B cell (primary cell): ENCODE measurements around the gene BAZ2B. TPM values are rescaled to one million over a fixed set of nuclear protein-coding genes. Genes with fewer than 3 reads are reported as not detected.

ENCODE experiments used
- ATAC-seq: fragments of 200-7000 bp; cut with Tn5 transposase; one replicate; pipeline ENCODE4 v1.10.0; 2021; ENCODE audit warnings: low read depth, mild to moderate bottlenecking, moderate number of reproducible peaks, moderate library complexity
- CTCF ChIA-PET: fragments of 350-600 bp; sonication (Branson Sonifier 250); formaldehyde crosslinking; loops from one replicate; lab custom pipeline; 2021; ENCODE audit warnings: antibody characterized with exemption, inconsistent platforms; lab: Charles Lee
- POLR2A ChIA-PET: fragments of 350-600 bp; sonication (Branson Sonifier 250); formaldehyde crosslinking; loops from one replicate; lab custom pipeline; 2021; ENCODE audit warnings: antibody characterized with exemption; lab: Charles Lee
- DNase-seq: peaks from one replicate; pipeline ENCODE4 v3.0.0; 2013
- H2AFZ ChIP-seq: 2 replicates; pipeline ENCODE4 v1.6.1; 2012; ENCODE audit warnings: mild to moderate bottlenecking, low read depth, low read length; ENCODE audit not compliant: insufficient read depth, poor library complexity, severe bottlenecking
- H3K27ac ChIP-seq, 2 donors: 1 replicate in 1 of 2; 2 replicates in 1 of 2; pipeline ENCODE4 v1.5.1; 2012 to 2013; ENCODE audit warnings: low read length in 2 of 2, mild to moderate bottlenecking in 2 of 2, moderate library complexity in 1 of 2
- H3K27me3 ChIP-seq, 4 experiments: fragments of 200-600 bp in 1 of 4; sonication (generic) in 1 of 4; replicated peaks in 1 of 4; 1 replicate in 2 of 4; 2 replicates in 2 of 4; pipeline versions ENCODE4 v1.6.1 to v1.7.0; 2013 to 2016; ENCODE audit warnings: low read length in 3 of 4, mild to moderate bottlenecking in 2 of 4, mixed read lengths in 1 of 4, moderate library complexity in 1 of 4; ENCODE audit not compliant: insufficient read depth in 4 of 4, control insufficient read depth in 3 of 4; ENCODE audit errors: control extremely low read depth in 1 of 4
- H3K36me3 ChIP-seq, 2 experiments: replicated peaks in 1 of 2; 1 replicate in 1 of 2; 2 replicates in 1 of 2; pipeline versions ENCODE4 v1.6.1 to v1.7.1; 2013; ENCODE audit warnings: low read length in 1 of 2; ENCODE audit not compliant: insufficient read depth in 2 of 2, control insufficient read depth in 1 of 2; ENCODE audit errors: control extremely low read depth in 1 of 2, extremely low read depth in 1 of 2
- H3K4me1 ChIP-seq, 2 donors: fragments of 200-600 bp in 1 of 2; sonication (generic) in 1 of 2; 1 replicate in 1 of 2; 2 replicates in 1 of 2; pipeline versions ENCODE4 v1.5.1 to v1.6.1; 2013 to 2017; ENCODE audit warnings: low read length in 2 of 2; ENCODE audit not compliant: control insufficient read depth in 2 of 2, insufficient read depth in 2 of 2
- H3K4me2 ChIP-seq: replicated peaks from 2 replicates; pipeline ENCODE3; 2012; ENCODE audit warnings: mild to moderate bottlenecking, low read depth, low read length; ENCODE audit not compliant: poor library complexity, severe bottlenecking
- H3K4me3 ChIP-seq, 5 experiments: fragments of 200-600 bp in 1 of 5; sonication (generic) in 1 of 5; 1 replicate in 3 of 5; 2 replicates in 2 of 5; pipeline versions ENCODE4 v1.5.1 to v1.7.0; 2011 to 2016; ENCODE audit warnings: low read length in 4 of 5, mild to moderate bottlenecking in 4 of 5, low read depth in 2 of 5, control low read depth in 1 of 5, moderate library complexity in 1 of 5; ENCODE audit not compliant: insufficient read depth in 1 of 5; ENCODE audit errors: control extremely low read depth in 1 of 5, extremely low read depth in 1 of 5
- H3K79me2 ChIP-seq: fragments of 200-600 bp; sonication (generic); one replicate; pipeline ENCODE4 v1.6.0; 2016; ENCODE audit warnings: low read length; ENCODE audit not compliant: control insufficient read depth, insufficient read depth
- H3K9ac ChIP-seq: fragments of 200-600 bp; sonication (generic); 2 replicates; pipeline ENCODE4 v1.6.1; 2017; ENCODE audit warnings: mild to moderate bottlenecking, low read length, moderate library complexity
- H3K9me3 ChIP-seq, 3 donors: one replicate each; pipeline versions ENCODE4 v1.6.1 to v1.7.1; 2013; ENCODE audit warnings: low read length in 2 of 3; ENCODE audit not compliant: control insufficient read depth in 2 of 3, insufficient read depth in 1 of 3; ENCODE audit errors: control extremely low read depth in 1 of 3
- H4K20me1 ChIP-seq: 2 replicates; pipeline ENCODE4 v1.6.0; 2012; ENCODE audit warnings: mild to moderate bottlenecking, low read length; ENCODE audit not compliant: insufficient read depth, control insufficient read depth, poor library complexity, severe bottlenecking
- H3K27ac Mint-ChIP-seq: one replicate; pipeline ENCODE4 v1.8.0; 2021; ENCODE audit warnings: mixed read lengths
- H3K27me3 Mint-ChIP-seq: one replicate; pipeline ENCODE4 v1.8.0; 2021; ENCODE audit warnings: mixed read lengths
- H3K4me1 Mint-ChIP-seq: one replicate; pipeline ENCODE4 v1.8.0; 2021; ENCODE audit warnings: mixed read lengths
- H3K4me3 Mint-ChIP-seq: one replicate; pipeline ENCODE4 v1.8.0; 2021; ENCODE audit warnings: mixed read lengths
- H3K9me3 Mint-ChIP-seq: one replicate; pipeline ENCODE4 v1.8.0; 2022; ENCODE audit warnings: mixed read lengths; ENCODE audit not compliant: insufficient read depth
- EZH2 ChIP-seq: IDR thresholded peaks from 2 replicates; pipeline ENCODE4 v1.6.1; 2012; ENCODE audit warnings: borderline replicate concordance, low read depth, mild to moderate bottlenecking, moderate library complexity, low read length; ENCODE audit not compliant: insufficient read depth, poor library complexity, severe bottlenecking
- WGBS: methylation state at CpG from one replicate; pipeline ENCODE4 v1.1.5; 2013; ENCODE audit warnings: missing lambda C conversion rate; ENCODE audit not compliant: insufficient coverage; 5-methylcytosine and 5-hydroxymethylcytosine counted together
- intact Hi-C: fragments of 100-400 bp; cut with micrococcal nuclease; formaldehyde crosslinking; loops from one replicate; pipeline ENCODE4 v1.10.0; 2022
- polyA plus RNA-seq: library from polyadenylated mRNA; depleted of rRNA; stranded (reverse); fragments of >200 nt; gene quantifications from 2 replicates; pipeline ENCODE4 v1.2.3, GENCODE V29; 2012
- total RNA-seq, 2 donors: library from RNA; stranded (reverse); fragments of 120-200 nt in 1 of 2; gene quantifications; 1 replicate in 1 of 2; 2 replicates in 1 of 2; pipeline versions ENCODE4 v1.2.3 to v1.2.4, GENCODE V29; 2013 to 2022
- TF ChIP-seq, protein P1 (sequence below): fragments of 200-600 bp; IDR thresholded peaks from one replicate; pipeline ENCODE4 v1.8.0; 2022; ENCODE audit warnings: antibody characterized with exemption, mild to moderate bottlenecking

BAZ2B gene
- total and polyA plus RNA-seq, 2 donors (not counting 1 experiment from before 2014, with no cell fraction given) = 8.6 to 42.3 TPM

DNA sequence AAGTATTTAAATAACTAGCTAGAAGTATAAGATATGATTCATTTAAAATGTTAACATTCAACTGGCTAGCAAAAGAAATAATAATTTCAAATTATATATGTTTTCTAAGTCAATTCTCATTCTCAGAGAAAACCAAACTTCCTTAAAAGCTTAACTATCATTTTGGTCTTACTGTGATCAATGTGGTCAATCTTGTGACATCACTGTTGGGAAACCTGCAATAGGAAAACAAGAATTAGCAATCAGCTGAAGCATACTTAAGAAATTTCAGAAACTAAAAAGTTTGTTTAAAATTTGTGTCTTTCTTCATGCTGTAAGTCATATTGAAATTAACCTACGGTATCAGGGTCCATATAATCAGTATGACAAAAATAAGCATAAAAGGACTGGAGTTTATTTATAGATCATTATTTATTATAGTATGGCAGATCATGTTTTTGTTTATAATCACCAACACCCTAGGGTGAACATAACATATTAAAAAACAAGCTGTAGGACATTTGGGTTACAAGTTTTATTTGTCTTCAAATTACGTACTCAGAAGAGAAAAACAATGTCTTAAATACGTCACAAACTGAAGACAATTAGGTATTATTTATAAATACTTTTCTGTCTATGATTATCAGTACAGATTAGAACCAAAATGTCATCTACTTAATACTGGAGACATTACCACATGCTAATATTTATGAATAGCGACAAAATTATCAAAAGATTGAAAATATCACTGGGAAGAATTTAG is 60.5 kb downstream of the BAZ2B start:
- no peak for TF ChIP-seq EZH2
- TF ChIP-seq, protein P1, sequence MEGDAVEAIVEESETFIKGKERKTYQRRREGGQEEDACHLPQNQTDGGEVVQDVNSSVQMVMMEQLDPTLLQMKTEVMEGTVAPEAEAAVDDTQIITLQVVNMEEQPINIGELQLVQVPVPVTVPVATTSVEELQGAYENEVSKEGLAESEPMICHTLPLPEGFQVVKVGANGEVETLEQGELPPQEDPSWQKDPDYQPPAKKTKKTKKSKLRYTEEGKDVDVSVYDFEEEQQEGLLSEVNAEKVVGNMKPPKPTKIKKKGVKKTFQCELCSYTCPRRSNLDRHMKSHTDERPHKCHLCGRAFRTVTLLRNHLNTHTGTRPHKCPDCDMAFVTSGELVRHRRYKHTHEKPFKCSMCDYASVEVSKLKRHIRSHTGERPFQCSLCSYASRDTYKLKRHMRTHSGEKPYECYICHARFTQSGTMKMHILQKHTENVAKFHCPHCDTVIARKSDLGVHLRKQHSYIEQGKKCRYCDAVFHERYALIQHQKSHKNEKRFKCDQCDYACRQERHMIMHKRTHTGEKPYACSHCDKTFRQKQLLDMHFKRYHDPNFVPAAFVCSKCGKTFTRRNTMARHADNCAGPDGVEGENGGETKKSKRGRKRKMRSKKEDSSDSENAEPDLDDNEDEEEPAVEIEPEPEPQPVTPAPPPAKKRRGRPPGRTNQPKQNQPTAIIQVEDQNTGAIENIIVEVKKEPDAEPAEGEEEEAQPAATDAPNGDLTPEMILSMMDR = no peak
- H3K9me3 Mint-ChIP-seq = no peaks in the 10 kb centered on the region
- H3K36me3 ChIP-seq = no peaks in the 10 kb centered on the region
- no peaks in the 10 kb centered on the region for H3K27me3 Mint-ChIP-seq
- H3K4me3 Mint-ChIP-seq = no peak overlapping the region
- no peaks in the 10 kb centered on the region for H4K20me1 ChIP-seq
- ChIA-PET POLR2A (no interaction called here), CTCF (no interaction called here)
- no peaks in the 10 kb centered on the region for H3K4me1 Mint-ChIP-seq
- H3K4me2 ChIP-seq = no peak overlapping the region
- ATAC-seq = no peak
- WGBS = no CpG with 5 or more reads among the region's 4 CpGs
- no peak overlapping the region for H3K27ac ChIP-seq
- no peak overlapping the region for H3K27ac Mint-ChIP-seq
- no peak overlapping the region for H3K4me3 ChIP-seq
- H3K9ac ChIP-seq = no peak overlapping the region
- no peak for DNase-seq
- no peaks in the 10 kb centered on the region for H3K4me1 ChIP-seq
- H2AFZ ChIP-seq = no peak overlapping the region
- no peaks in the 10 kb centered on the region for H3K27me3 ChIP-seq
- intact Hi-C loops = no loop called here
- no peaks in the 10 kb centered on the region for H3K79me2 ChIP-seq
- H3K9me3 ChIP-seq = no peaks in the 10 kb centered on the region

DNA sequence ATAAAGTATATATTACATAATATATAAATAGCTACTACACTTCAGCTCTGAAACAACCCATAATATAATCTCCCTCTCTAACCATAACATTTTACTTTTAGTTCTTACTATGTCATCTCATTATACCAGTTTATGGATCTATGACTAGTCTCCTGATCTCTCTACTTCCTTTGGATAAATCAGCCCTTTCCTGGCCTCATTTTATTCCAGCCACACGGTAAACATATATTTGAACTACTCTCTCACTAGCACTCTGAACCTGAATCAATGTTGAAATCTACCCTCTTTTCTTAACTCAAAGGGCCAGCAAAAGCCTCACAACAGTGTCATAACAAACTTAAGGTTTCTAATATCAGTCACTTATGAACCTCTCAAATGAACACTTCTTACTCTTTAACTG is 62.6 kb downstream of the BAZ2B start:
- Histone ChIP-seq H3K9ac (no peak overlapping the region), H3K27ac (no peak overlapping the region), H2AFZ (no peak overlapping the region), H3K79me2 (no peaks in the 10 kb centered on the region), H4K20me1 (no peaks in the 10 kb centered on the region), H3K27me3 (no peaks in the 10 kb centered on the region), H3K4me2 (no peak overlapping the region), H3K9me3 (no peaks in the 10 kb centered on the region), H3K36me3 (no peaks in the 10 kb centered on the region), H3K4me3 (no peak overlapping the region), H3K4me1 (no peaks in the 10 kb centered on the region)
- ChIA-PET CTCF (no interaction called here), POLR2A (no interaction called here)
- 93% methylated on average over 1 of the region's 1 CpG for WGBS
- ATAC-seq = no peak
- Mint-ChIP-seq H3K4me3 (no peak overlapping the region), H3K27ac (no peak overlapping the region), H3K27me3 (no peaks in the 10 kb centered on the region), H3K9me3 (no peaks in the 10 kb centered on the region), H3K4me1 (peaks cover 3% of the 10 kb centered on the region)
- DNase-seq = no peak
- TF ChIP-seq, protein P1 = no peak
- TF ChIP-seq EZH2 = no peak
- intact Hi-C loops = no loop called here
